Measurements from ENCODE around the gene OR4D2. TPM values are rescaled to one million over a fixed set of nuclear protein-coding genes. Genes with fewer than 3 reads are reported as not detected.

OR4D2 gene
- total RNA-seq, 1 donor = not detected

DNA sequence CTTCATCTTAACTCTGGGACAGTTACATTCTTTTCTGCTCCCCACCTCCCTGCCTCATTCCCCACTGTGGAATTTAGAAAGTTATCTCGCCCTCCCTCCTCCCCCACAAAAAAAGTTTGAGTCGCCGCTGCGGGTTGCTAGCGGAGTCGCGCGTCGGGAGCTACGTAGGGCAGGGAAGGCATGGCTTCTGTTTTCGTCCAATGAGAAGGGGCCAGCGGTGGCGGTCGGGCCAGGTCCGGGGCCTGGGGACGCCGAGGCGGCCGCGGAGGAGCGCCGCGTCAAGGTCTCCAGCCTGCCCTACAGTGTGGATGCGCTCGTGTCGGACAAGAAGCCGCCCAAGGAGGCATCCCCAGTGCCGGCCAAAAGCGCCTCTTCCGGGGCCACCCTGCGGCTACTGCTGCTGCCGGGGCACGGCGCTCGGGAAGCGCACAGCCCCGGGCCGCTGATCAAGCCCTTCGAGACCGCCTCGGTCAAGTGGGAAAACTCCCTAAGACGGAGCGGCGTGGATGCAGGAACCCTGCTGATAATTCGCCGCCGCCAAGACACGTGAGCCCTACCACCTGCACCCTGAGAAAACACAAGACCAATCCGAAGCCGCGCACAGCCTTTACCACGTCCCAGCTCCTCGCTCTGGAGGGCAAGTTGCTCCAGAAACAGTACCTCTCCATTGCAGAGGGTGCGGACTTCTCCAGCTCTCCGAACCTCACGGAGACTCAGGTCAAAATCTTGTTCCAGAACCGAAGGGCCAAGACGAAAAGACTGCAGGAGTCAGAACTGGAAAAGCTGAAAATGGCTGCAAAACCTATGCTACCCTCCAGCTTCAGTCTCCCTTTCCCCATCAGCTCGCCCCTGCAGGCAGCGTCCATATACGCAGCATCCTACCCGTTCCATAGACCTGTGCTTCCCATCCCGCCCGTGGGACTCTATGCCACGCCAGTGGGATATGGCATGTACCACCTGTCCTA, 9.7 kb upstream of the OR4D2 start:
- H3K4me3 ChIP-seq (ENCODE audit: low read length) = peak overlapping the region; percentile 41
- H3K27me3 ChIP-seq (ENCODE audit: insufficient read depth, low read length) = peaks cover 23% of the 10 kb centered on the region
- no peaks in the 10 kb centered on the region for H3K9me3 ChIP-seq (ENCODE audit: low read depth, low read length)
- peaks cover 39% of the 10 kb centered on the region for H3K4me1 ChIP-seq (ENCODE audit: insufficient read depth, low read length)

DNA sequence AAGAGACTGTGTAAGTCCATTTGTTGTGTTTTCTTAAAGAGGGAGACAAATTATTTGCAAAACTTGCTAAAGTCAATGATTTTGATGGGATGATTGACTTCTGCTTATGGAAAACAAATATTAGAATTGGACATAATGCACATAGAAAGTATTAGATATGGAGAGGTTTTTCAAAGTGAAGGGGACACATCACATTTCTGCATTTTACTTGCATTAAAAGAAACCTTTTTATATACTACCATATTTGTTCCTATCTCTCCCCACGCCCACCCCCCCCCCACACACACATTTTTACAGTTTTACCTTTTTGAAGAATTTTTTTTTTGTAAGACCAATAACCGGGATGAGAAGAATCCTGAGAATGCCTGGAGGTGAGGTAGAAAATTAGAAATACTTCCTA, 8.6 kb upstream of the OR4D2 start:
- H3K27me3 ChIP-seq (ENCODE audit: insufficient read depth, low read length) = peaks cover 29% of the 10 kb centered on the region
- H3K4me3 ChIP-seq (ENCODE audit: low read length) = no peak overlapping the region
- H3K4me1 ChIP-seq (ENCODE audit: insufficient read depth, low read length) = peaks cover 30% of the 10 kb centered on the region
- H3K9me3 ChIP-seq (ENCODE audit: low read depth, low read length) = no peaks in the 10 kb centered on the region

DNA sequence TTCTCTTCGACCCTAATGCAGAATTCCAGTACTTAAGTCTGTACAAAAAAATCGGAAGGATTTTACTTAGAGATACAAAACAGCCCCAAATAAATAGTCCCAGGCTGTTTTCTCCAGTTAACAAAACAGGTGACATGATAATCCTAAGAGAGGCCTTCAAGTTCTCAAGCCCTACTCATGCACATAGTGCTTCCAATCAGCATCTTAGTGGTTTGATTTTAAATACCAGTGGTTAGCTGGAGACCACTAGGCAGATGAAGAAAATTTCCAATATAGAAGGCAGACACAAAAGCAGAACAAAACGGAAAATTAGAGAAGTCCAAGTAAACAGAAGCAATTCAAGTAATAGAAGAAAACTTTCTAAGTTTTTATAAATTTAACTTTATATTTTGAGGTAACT, 5.2 kb upstream of the OR4D2 start:
- H3K27me3 ChIP-seq (ENCODE audit: insufficient read depth, low read length) = peaks cover 31% of the 10 kb centered on the region

DNA sequence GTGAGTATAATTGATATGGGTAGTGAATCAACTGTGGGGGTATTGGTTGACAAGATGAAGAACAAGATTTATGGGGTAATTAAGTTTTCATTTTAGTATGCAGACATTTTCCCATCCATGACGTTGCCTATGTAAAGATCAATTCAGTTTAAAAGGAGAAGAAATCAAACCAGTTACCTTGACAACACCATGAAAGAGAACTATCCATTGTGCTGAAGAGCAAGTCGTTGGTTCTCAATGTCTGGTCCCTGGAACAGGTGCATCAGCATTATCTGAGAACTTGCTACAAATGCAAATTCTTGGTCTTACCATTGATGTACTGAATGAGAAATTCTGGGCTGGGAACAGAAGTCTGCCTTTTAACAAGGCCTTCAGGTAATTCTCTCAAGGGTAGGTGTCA, 801 bp upstream of the OR4D2 start:
- H3K27me3 ChIP-seq (ENCODE audit: insufficient read depth, low read length) = peaks cover 15% of the 10 kb centered on the region
- no peak overlapping the region for H3K4me3 ChIP-seq (ENCODE audit: low read length)
- peaks cover 16% of the 10 kb centered on the region for H3K4me1 ChIP-seq (ENCODE audit: insufficient read depth, low read length)
- H3K9me3 ChIP-seq (ENCODE audit: low read depth, low read length) = no peaks in the 10 kb centered on the region

More for the DNA sequence above, 5.2 kb upstream of the OR4D2 start:
- no peak overlapping the region for H3K4me3 ChIP-seq (ENCODE audit: low read length)
- H3K4me1 ChIP-seq (ENCODE audit: insufficient read depth, low read length) = peaks cover 11% of the 10 kb centered on the region
- H3K9me3 ChIP-seq (ENCODE audit: low read depth, low read length) = no peaks in the 10 kb centered on the region

DNA sequence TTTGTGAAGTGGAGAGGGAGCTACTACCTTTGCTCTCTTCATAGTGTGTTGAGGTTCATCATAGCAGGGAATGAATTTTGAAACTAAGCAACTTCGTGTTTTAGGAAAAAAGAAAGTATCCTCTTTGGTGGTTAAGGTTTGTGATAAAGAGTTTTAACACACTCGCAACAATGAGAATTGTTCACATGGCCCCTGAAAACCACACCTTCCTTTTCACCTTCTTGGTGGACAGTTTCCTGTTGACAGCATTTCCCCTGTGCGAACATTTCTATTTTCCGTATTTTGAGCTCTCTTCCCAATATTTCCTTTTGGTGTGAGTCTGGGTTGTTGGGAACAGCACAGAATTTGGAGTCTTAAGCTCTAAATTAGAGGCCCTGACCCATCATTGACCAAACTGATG, 3.8 kb downstream of the OR4D2 start:
- Histone ChIP-seq H3K27me3 (ENCODE audit: insufficient read depth, low read length) (peaks cover 5% of the 10 kb centered on the region), H3K4me1 (ENCODE audit: insufficient read depth, low read length) (peaks cover 26% of the 10 kb centered on the region), H3K4me3 (ENCODE audit: low read length) (no peak overlapping the region), H3K9me3 (ENCODE audit: low read depth, low read length) (no peaks in the 10 kb centered on the region)

DNA sequence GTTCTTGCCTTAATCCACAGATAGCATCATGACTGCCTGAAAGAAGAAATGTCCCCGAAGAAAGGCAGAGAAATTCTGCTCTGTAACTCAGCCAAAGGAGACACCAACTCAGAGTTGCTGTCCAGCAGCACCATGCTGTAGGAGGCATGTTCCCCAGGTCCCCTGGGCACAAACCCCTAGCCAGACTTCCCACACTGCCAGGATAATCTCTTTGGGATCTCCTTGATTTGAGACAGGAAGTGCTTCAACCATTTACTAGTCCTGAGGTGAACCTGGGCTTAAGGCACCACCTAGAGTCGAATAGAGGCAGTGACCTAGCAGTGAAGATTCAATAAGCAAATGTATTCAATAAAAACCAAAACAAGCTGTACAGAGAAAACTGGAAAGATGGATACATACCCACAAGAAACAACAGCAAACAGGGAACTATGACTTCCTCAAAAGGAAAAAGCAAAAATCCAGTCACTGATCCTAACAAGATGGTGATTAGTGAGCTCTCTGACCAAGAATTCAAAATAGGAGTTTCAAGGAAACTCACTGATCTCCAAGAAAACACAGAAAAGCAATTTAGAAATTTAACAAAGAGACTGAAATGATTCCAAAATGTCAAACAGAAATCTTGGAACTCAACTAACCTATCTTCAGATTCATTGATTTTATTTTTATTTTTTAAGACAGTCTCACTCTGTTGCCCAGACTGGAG, 5.7 kb downstream of the OR4D2 start:
- Histone ChIP-seq H3K4me3 (ENCODE audit: low read length) (no peak overlapping the region), H3K4me1 (ENCODE audit: insufficient read depth, low read length) (peaks cover 26% of the 10 kb centered on the region), H3K9me3 (ENCODE audit: low read depth, low read length) (no peaks in the 10 kb centered on the region), H3K27me3 (ENCODE audit: insufficient read depth, low read length) (peaks cover 8% of the 10 kb centered on the region)

DNA sequence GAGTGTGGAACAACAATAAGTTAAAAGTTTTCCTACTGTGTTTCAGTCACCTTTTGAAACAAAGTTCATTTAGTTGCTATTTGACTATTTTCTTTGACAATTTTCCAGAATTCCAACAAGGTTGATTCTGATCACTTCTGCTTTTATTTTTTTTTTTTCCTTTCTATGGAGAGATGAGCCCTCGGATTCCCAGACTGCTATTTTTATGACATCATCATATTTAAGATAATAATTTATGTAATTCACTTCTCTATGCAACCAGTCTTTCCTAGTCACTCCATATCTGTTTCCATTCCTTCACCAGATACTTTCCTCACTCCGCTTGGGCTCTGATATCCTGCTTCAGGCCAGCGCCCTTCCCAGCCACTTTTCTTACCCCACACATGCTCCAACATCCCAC, 8.1 kb downstream of the OR4D2 start:
- Histone ChIP-seq H3K9me3 (ENCODE audit: low read depth, low read length) (no peaks in the 10 kb centered on the region), H3K4me3 (ENCODE audit: low read length) (no peak overlapping the region), H3K4me1 (ENCODE audit: insufficient read depth, low read length) (peaks cover 21% of the 10 kb centered on the region), H3K27me3 (ENCODE audit: insufficient read depth, low read length) (peaks cover 8% of the 10 kb centered on the region)

DNA sequence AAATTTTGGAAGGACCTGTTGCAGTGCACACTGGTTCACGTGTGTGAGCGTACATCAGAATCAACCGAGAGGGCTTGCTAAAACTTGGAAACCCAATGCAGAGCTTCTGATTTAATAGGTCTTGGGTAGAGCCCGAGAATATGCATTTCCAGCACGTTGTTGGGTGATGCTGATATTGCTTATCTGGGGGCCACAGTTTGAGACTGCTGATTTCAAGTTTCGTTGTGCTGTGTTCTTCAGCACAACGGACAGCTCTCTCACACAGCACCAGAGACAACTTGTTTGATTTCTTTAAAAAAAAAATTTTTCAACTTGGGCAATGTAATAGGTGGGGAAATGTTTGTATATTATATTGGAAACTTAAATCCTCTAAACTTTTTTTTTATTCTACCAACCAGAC, 9.4 kb downstream of the OR4D2 start:
- H3K4me1 ChIP-seq (ENCODE audit: insufficient read depth, low read length) = peaks cover 11% of the 10 kb centered on the region
- no peak overlapping the region for H3K4me3 ChIP-seq (ENCODE audit: low read length)
- peaks cover 8% of the 10 kb centered on the region for H3K27me3 ChIP-seq (ENCODE audit: insufficient read depth, low read length)
- no peaks in the 10 kb centered on the region for H3K9me3 ChIP-seq (ENCODE audit: low read depth, low read length)

DNA sequence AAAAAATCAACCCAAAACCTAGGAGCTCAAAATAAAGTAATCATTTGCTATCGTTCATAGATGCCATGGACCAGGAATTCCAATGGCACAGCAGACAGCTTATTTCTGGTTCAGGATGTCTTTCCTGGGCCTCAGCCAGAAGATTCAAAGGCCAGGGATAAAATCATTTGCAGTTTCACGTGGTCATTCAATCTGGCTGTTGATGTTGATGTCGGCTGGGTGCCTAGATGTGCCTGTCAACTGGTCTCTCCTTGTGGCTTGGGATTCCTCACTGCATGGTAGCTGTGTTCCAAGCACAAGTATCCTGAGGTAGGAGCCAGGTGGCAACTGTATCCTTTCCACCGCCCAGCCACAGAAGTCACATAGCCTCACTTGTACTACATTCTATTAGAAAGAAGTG, 15.0 kb downstream of the OR4D2 start:
- no peaks in the 10 kb centered on the region for H3K4me1 ChIP-seq (ENCODE audit: insufficient read depth, low read length)
- no peaks in the 10 kb centered on the region for H3K9me3 ChIP-seq (ENCODE audit: low read depth, low read length)
- no peaks in the 10 kb centered on the region for H3K27me3 ChIP-seq (ENCODE audit: insufficient read depth, low read length)
- no peak overlapping the region for H3K4me3 ChIP-seq (ENCODE audit: low read length)

DNA sequence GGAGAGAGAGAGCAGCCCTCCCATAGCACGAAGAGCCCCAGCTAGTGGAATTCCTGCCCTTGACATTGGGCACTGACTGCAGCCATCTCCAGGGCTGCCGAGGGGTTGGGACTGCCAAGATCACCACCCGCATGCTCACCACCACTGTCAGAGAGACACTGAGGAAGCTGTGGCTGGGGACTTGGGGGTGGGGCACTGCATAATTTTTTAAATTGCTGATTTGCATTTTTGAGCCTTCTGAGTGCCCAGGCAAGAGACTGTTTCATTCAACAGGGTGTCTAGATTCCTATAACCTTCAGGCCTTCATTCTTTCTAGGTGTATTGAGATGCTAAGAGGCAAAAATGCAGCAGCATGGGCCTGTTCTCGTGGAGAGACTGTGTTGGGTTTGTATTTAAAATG, 16.7 kb downstream of the OR4D2 start:
- H3K27me3 ChIP-seq (ENCODE audit: insufficient read depth, low read length) = no peaks in the 10 kb centered on the region

DNA sequence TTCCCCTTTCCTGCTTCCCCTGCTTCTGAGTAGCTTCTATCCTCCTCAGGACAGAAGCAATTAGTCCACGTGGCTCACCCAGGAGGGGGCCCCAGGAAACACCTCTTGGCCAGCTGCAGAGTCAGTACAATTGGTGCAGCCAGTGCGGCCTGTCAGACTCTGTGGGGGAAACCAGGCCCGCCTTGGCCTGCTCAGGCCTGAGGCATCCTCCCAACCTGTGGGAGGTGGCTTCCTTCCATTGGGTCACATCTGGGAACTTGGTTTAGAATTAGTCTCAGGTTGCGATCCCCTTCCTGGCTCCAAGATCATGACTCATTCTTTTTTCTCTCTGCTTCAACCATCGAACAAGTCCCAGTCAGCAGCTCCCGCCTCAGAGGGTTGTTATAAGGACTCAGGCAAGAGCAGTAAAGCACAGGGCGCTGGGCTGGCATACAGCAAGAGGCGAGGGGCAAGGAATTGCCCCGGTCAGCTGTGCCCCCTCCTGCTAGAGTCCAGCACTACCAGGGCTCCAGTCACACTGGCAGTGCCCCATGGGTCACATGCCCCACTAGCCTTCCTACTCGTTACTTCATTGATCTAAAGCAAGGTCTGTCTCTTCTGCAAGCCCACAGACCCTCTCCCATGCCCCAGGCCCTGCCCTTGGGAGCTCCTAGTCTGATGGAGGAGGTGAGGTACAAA, 17.7 kb downstream of the OR4D2 start:
- Histone ChIP-seq H3K9me3 (ENCODE audit: low read depth, low read length) (no peaks in the 10 kb centered on the region), H3K4me1 (ENCODE audit: insufficient read depth, low read length) (no peaks in the 10 kb centered on the region), H3K4me3 (ENCODE audit: low read length) (no peak overlapping the region), H3K27me3 (ENCODE audit: insufficient read depth, low read length) (no peaks in the 10 kb centered on the region)

More for the DNA sequence above, 16.7 kb downstream of the OR4D2 start:
- H3K4me3 ChIP-seq (ENCODE audit: low read length) = no peak overlapping the region
- H3K4me1 ChIP-seq (ENCODE audit: insufficient read depth, low read length) = no peaks in the 10 kb centered on the region
- H3K9me3 ChIP-seq (ENCODE audit: low read depth, low read length) = no peaks in the 10 kb centered on the region

DNA sequence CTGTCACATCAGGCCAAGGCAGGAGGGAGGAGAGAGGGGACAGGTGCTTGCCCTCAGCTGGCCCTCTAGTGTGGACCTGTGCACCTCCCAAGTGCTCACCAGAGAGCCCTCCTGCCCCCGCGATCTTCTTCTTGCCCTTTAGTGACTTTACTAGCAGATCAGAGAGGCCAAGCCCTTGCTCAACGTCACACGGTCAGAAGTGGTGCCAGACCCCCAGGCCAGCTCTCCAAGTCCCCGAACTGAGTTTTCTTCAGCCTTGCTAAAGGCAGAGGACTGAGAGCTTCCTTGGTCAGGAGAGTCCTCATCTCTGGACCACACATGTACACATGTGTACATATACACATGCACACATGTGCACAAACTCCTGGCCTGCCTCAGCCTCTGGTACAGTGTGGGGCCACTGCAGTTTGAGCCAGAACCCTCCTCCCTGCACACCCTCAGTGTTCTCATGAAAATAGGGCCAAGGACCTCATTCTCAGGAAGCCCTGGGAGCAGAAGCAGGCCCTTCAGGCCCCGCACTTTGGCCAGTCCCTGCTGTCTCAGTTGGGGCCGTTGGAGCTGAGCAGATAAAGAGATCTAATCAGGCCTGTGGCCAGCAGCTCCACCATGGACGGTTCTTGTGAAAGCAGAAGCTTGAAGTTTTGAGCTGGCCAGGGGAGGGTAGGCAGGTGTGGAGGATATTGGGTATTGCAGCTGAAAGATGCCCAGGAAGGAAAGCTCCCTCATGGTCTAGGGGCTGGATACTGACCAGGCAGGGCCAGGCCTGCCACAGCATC, 18.4 kb downstream of the OR4D2 start:
- H3K4me1 ChIP-seq (ENCODE audit: insufficient read depth, low read length) = no peaks in the 10 kb centered on the region
- H3K4me3 ChIP-seq (ENCODE audit: low read length) = no peak overlapping the region
- no peaks in the 10 kb centered on the region for H3K27me3 ChIP-seq (ENCODE audit: insufficient read depth, low read length)
- H3K9me3 ChIP-seq (ENCODE audit: low read depth, low read length) = no peaks in the 10 kb centered on the region

DNA sequence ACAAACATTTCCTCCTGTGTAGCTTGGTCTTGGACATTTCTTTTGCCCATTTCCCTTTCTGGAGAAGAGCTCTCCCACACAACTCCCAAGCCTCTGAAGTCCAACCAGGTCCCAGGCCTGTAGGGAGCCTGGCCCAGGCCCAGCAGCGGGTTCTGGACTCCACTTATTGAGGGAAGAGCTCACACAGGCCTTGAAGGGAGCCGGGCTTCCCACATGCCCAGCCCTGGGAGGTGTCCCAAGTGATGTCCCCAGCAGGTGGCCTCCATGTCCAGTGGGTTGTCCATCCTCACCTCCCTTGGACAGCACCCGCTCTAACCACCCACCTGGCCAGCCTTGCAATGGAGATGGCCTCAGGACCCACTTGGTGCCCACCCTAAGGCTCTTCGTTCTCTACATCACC, 19.8 kb downstream of the OR4D2 start:
- Histone ChIP-seq H3K9me3 (ENCODE audit: low read depth, low read length) (no peaks in the 10 kb centered on the region), H3K4me3 (ENCODE audit: low read length) (no peak overlapping the region), H3K4me1 (ENCODE audit: insufficient read depth, low read length) (no peaks in the 10 kb centered on the region), H3K27me3 (ENCODE audit: insufficient read depth, low read length) (no peaks in the 10 kb centered on the region)

DNA sequence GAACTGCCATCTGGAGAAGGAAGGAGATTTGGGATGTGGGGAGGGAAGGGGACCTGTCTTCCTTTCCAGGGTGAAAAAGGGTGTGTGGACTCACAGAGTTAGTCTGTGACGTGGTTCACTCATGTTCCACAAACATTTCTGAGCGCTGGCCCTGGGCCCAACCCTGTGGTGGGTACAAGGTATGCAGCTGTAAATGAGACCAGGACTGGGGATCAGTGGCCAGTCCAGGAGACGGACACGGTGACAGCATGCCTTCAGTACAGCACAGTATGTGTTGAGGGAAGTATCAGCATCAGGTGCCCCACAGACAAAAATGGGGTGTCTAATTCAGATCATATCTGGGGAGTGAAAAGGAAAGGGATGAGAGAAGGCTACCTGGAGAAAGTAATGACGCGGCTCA, 20.3 kb downstream of the OR4D2 start:
- H3K4me1 ChIP-seq (ENCODE audit: insufficient read depth, low read length) = no peaks in the 10 kb centered on the region
- H3K4me3 ChIP-seq (ENCODE audit: low read length) = no peak overlapping the region

More for the DNA sequence above, 20.3 kb downstream of the OR4D2 start:
- Histone ChIP-seq H3K9me3 (ENCODE audit: low read depth, low read length) (no peaks in the 10 kb centered on the region), H3K27me3 (ENCODE audit: insufficient read depth, low read length) (no peaks in the 10 kb centered on the region)
